HL-60 (cell line): ENCODE data around the gene TUBE1.

Source experiments
- DNase-seq, 2 experiments: peaks; one replicate each; pipeline ENCODE4 v3.0.0-alpha.2; 2010 to 2020; ENCODE audit warnings: low read depth in 1 of 2, low spot score in 1 of 2
- H3K27ac ChIP-seq: fragments of 250-450 bp; sonication (Bioruptor Pico); replicated peaks from 2 replicates; pipeline ENCODE4 v1.5.1; 2020; ENCODE audit warnings: mild to moderate bottlenecking, moderate library complexity
- H3K27me3 ChIP-seq: fragments of 250-450 bp; sonication (Bioruptor Pico); 2 replicates; pipeline ENCODE4 v1.5.1; 2021; ENCODE audit warnings: mild to moderate bottlenecking, moderate library complexity; ENCODE audit not compliant: insufficient read depth, poor library complexity, severe bottlenecking
- H3K4me3 ChIP-seq: replicated peaks from 2 replicates; pipeline ENCODE4 v1.5.1; 2011; ENCODE audit warnings: mild to moderate bottlenecking, control low read depth, low read length; ENCODE audit not compliant: insufficient read depth
- CTCF ChIP-seq: IDR thresholded peaks from one replicate; pipeline ENCODE4 v1.5.1; 2011; ENCODE audit warnings: low read length, control low read depth, inconsistent platforms; ENCODE audit not compliant: insufficient read depth
- GABPA ChIP-seq: IDR thresholded peaks from 2 replicates; pipeline ENCODE4 v1.6.1; 2012; ENCODE audit warnings: low read depth
- POLR2AphosphoS5 ChIP-seq: IDR thresholded peaks from 2 replicates; pipeline ENCODE4 v1.6.1; 2012; ENCODE audit warnings: low read depth
- REST ChIP-seq: IDR thresholded peaks from 2 replicates; pipeline ENCODE4 v1.6.1; 2012; ENCODE audit warnings: low read depth; ENCODE audit not compliant: insufficient replicate concordance
- SPI1 ChIP-seq: IDR thresholded peaks from 2 replicates; pipeline ENCODE4 v1.6.1; 2012; ENCODE audit warnings: low read depth, mild to moderate bottlenecking, borderline replicate concordance

Gene TUBE1

GRCh38 chr6:112031960-112032359, 55.3 kb downstream of the TUBE1 start:
- no peak overlapping the region for H3K4me3 ChIP-seq
- H3K27me3 ChIP-seq = no peaks in the 10 kb centered on the region
- H3K27ac ChIP-seq = no peak overlapping the region
- TF ChIP-seq POLR2AphosphoS5 (no peak), REST (no peak), CTCF (no peak), GABPA (no peak), SPI1 (no peak)
- DNase-seq = no peak

GRCh38 chr6:112030961-112031660, 56.2 kb downstream of the TUBE1 start:
- TF ChIP-seq POLR2AphosphoS5 = no peak
- no peak for TF ChIP-seq CTCF
- TF ChIP-seq REST = no peak
- H3K27ac ChIP-seq = no peak overlapping the region
- H3K4me3 ChIP-seq = no peak overlapping the region
- no peak for DNase-seq
- H3K27me3 ChIP-seq = no peaks in the 10 kb centered on the region

GRCh38 chr6:112030206-112030960, 56.9 kb downstream of the TUBE1 start:
- Histone ChIP-seq H3K4me3 (no peak overlapping the region), H3K27me3 (no peaks in the 10 kb centered on the region), H3K27ac (no peak overlapping the region)
- no peak for DNase-seq
- no peak for TF ChIP-seq REST
- TF ChIP-seq CTCF = no peak
- no peak for TF ChIP-seq GABPA
- TF ChIP-seq SPI1 = no peak
- TF ChIP-seq POLR2AphosphoS5 = no peak
